Thyroid gland (tissue), 4 donors: ENCODE measurements around the gene ST6GALNAC6. TPM values are rescaled to one million over a fixed set of nuclear protein-coding genes. Genes with fewer than 3 reads are reported as not detected.
A peak's percentile ranks its signal among the peaks of the same experiment; 100 is the strongest.

ENCODE experiments used
- DNase-seq, 2 donors: peaks; one replicate each; pipeline ENCODE4 v3.0.0-alpha.2; 2019
- H3K27ac ChIP-seq, 3 donors: fragments of 200-600 bp; sonication (generic); 1 replicate in 2 of 3; 2 replicates in 1 of 3; pipeline ENCODE4 v1.5.1; 2016 to 2019; ENCODE audit warnings: mild to moderate bottlenecking in 1 of 3, moderate library complexity in 1 of 3
- H3K27me3 ChIP-seq: fragments of 200-600 bp; sonication (generic); one replicate; pipeline ENCODE4 v1.5.1; 2019
- H3K36me3 ChIP-seq, 2 donors: fragments of 200-600 bp; sonication (generic); one replicate each; pipeline ENCODE4 v1.5.1; 2016 to 2019
- H3K4me1 ChIP-seq, 2 donors: fragments of 200-600 bp; sonication (generic); one replicate each; pipeline ENCODE4 v1.5.1; 2017 to 2019
- H3K4me3 ChIP-seq, 3 donors: fragments of 200-600 bp; sonication (generic); replicated peaks in 1 of 3; 1 replicate in 2 of 3; 2 replicates in 1 of 3; pipeline ENCODE4 v1.5.1; 2016; ENCODE audit warnings: mild to moderate bottlenecking in 1 of 3
- H3K9me3 ChIP-seq: fragments of 200-600 bp; sonication (generic); one replicate; pipeline ENCODE4 v1.5.1; 2017
- CTCF ChIP-seq, 6 experiments: fragments of 200-600 bp in 3 of 6; fragments of 450-650 bp in 3 of 6; sonication (generic) in 3 of 6; IDR thresholded peaks; one replicate each; pipeline ENCODE4 v1.5.1; 2016 to 2019; ENCODE audit warnings: antibody characterized with exemption in 6 of 6, mild to moderate bottlenecking in 2 of 6, inconsistent platforms in 1 of 6, moderate library complexity in 1 of 6
- POLR2A ChIP-seq, 2 donors: fragments of 450-650 bp; IDR thresholded peaks; one replicate each; pipeline ENCODE4 v1.6.1; 2017; ENCODE audit warnings: antibody characterized with exemption in 2 of 2, mild to moderate bottlenecking in 2 of 2, moderate library complexity in 1 of 2
- WGBS, 2 donors: methylation state at CpG; one replicate each; pipeline ENCODE4 v1.1.5; 2017; 5-methylcytosine and 5-hydroxymethylcytosine counted together
- intact Hi-C: fragments of 100-400 bp; cut with DNase I; formaldehyde crosslinking; loops from one replicate; pipeline ENCODE4 v1.15.1; 2023
- total RNA-seq, 4 donors: library from RNA; depleted of rRNA; stranded (reverse); fragments of >200 nt; gene quantifications; one replicate each; pipeline ENCODE4 v1.2.3, GENCODE V29; 2016

The ST6GALNAC6 gene
- total RNA-seq, 4 donors from 2014 or later, result 39.2 to 124 (median 50.8) TPM

- WGBS, 2 donors, result 96% methylated on average over 18 of the region's 18 CpGs
- TF ChIP-seq CTCF (IDR thresholded peaks at IDR 0.05) (no peak), POLR2A (IDR thresholded peaks at IDR 0.05) (no peak)
- intact Hi-C loops, result loop anchor here (10.0 kb wide), 1 partner anchor 84 kb away; the partner anchor contains the start of gene CDK9
- peaks cover 8 to 12% of the 10 kb centered on the region in 2 donors for H3K4me1 ChIP-seq
- H3K27ac ChIP-seq, result peak overlapping the region in 1 of 3 donors; percentile 49
- no peak overlapping the region for H3K4me3 ChIP-seq
- no peaks in the 10 kb centered on the region for H3K27me3 ChIP-seq
- DNase-seq, result no peak
- peaks cover 0 to 20% of the 10 kb centered on the region in 2 donors for H3K36me3 ChIP-seq
- no peaks in the 10 kb centered on the region for H3K9me3 ChIP-seq
Observed at GRCh38 chr9:127868278-127868902, 31.0 kb downstream of the ST6GALNAC6 start.

- peaks cover 0 to 20% of the 10 kb centered on the region in 2 donors for H3K36me3 ChIP-seq
- WGBS, 2 donors, result 74 to 80% methylated on average over 23 to 26 of the region's 30 CpGs
- peak in 1 of 2 donors; percentile 50 for DNase-seq
- intact Hi-C loops, result loop anchor here (10.0 kb wide), 1 partner anchor 83 kb away; the partner anchor contains the start of gene CDK9
- TF ChIP-seq POLR2A (IDR thresholded peaks at IDR 0.05) (no peak), CTCF (IDR thresholded peaks at IDR 0.05) (no peak)
- no peak overlapping the region for H3K4me3 ChIP-seq
- H3K9me3 ChIP-seq, result no peaks in the 10 kb centered on the region
- H3K27me3 ChIP-seq, result no peaks in the 10 kb centered on the region
- peak overlapping the region in 1 of 3 donors; percentile 49 for H3K27ac ChIP-seq
- H3K4me1 ChIP-seq, result peaks cover 6 to 12% of the 10 kb centered on the region in 2 donors
Observed at GRCh38 chr9:127867356-127868277, 31.8 kb downstream of the ST6GALNAC6 start.

GRCh38 chr9:127866535-127866934, 32.9 kb downstream of the ST6GALNAC6 start:
- H3K4me3 ChIP-seq, result no peak overlapping the region
- TF ChIP-seq CTCF (IDR thresholded peaks at IDR 0.05) (no peak), POLR2A (IDR thresholded peaks at IDR 0.05) (no peak)
- peaks cover 14 to 23% of the 10 kb centered on the region in 2 donors for H3K4me1 ChIP-seq
- peaks cover 0 to 19% of the 10 kb centered on the region in 2 donors for H3K36me3 ChIP-seq
- no peak for DNase-seq
- 95% methylated on average over 11 to 13 of the region's 13 CpGs for WGBS, 2 donors
- no peaks in the 10 kb centered on the region for H3K9me3 ChIP-seq
- no peak overlapping the region for H3K27ac ChIP-seq
- intact Hi-C loops, result loop anchor here (10.0 kb wide), 1 partner anchor 82 kb away; the partner anchor contains the start of gene CDK9
- H3K27me3 ChIP-seq, result no peaks in the 10 kb centered on the region

- intact Hi-C loops, result loop anchor here (10.0 kb wide), 1 partner anchor 81 kb away; the partner anchor contains the start of gene CDK9
- H3K4me3 ChIP-seq, result no peak overlapping the region
- TF ChIP-seq CTCF (IDR thresholded peaks at IDR 0.05) (no peak), POLR2A (IDR thresholded peaks at IDR 0.05) (no peak)
- 76 to 80% methylated on average over 19 of the region's 19 CpGs for WGBS, 2 donors
- no peaks in the 10 kb centered on the region for H3K9me3 ChIP-seq
- no peaks in the 10 kb centered on the region for H3K27me3 ChIP-seq
- H3K27ac ChIP-seq, result peak overlapping the region in 2 of 3 donors; percentile 29 to 56
- peaks cover 0 to 12% of the 10 kb centered on the region in 2 donors for H3K36me3 ChIP-seq
- H3K4me1 ChIP-seq, result peaks cover 14 to 30% of the 10 kb centered on the region in 2 donors
- no peak for DNase-seq
Observed at GRCh38 chr9:127865645-127866464, 33.5 kb downstream of the ST6GALNAC6 start.
